PFSK-1 (cell line): ENCODE results near the gene RNF183.

ENCODE experiments used
- FOXP2 ChIP-seq: optimal IDR thresholded peaks from 2 replicates; pipeline ENCODE3; 2011; ENCODE audit warnings: borderline replicate concordance, control low read depth, inconsistent platforms; ENCODE audit not compliant: insufficient read depth; ENCODE audit errors: extremely low read length, extremely low read depth
- POLR2AphosphoS5 ChIP-seq: IDR thresholded peaks from 2 replicates; pipeline ENCODE4 v1.6.1; 2012; ENCODE audit warnings: low read depth, mild to moderate bottlenecking, control low read depth, low read length, moderate library complexity
- REST ChIP-seq, 2 experiments: IDR thresholded peaks; 2 replicates each; pipeline versions ENCODE4 v1.6.1 to v1.8.0; 2011 to 2012; ENCODE audit warnings: low read depth in 2 of 2, low read length in 2 of 2, control low read depth in 1 of 2, inconsistent platforms in 1 of 2, mild to moderate bottlenecking in 1 of 2, moderate library complexity in 1 of 2; ENCODE audit not compliant: insufficient read depth in 1 of 2
- SIN3A ChIP-seq: IDR thresholded peaks from 2 replicates; pipeline ENCODE4 v1.6.1; 2012; ENCODE audit warnings: mild to moderate bottlenecking, low read length, moderate library complexity, borderline replicate concordance; ENCODE audit not compliant: insufficient read depth
- TAF1 ChIP-seq: IDR thresholded peaks from 2 replicates; pipeline ENCODE4 v1.6.1; 2012; ENCODE audit warnings: low read length, control low read depth, borderline replicate concordance; ENCODE audit not compliant: insufficient read depth

DNA sequence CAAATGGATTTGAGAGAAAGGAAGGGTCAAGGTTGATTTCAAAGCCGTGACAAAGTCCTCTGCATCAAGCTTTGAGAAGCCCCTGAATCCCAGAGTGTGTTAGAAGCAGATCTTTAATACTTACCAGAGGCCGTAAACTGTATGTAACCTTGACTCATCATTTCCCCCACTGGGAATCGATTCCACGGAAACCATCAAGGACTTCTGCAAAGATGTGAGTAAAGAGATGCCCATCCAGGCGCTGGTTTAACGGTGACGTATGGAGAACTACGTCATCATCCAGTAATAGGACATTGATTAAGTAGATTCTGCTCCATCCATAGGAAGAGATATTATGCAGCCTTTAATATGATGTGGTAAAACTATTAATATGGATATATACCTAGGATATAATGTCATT lies 1.6 kb downstream of the RNF183 start:
- TF ChIP-seq POLR2AphosphoS5 = no peak
- TF ChIP-seq REST (IDR thresholded peaks at IDR 0.05; ENCODE audit: insufficient read depth in 1 of 2, low read depth in 2 of 2, low read length in 2 of 2) = no peak
- TF ChIP-seq TAF1 = no peak
- TF ChIP-seq SIN3A = no peak
- no peak for TF ChIP-seq FOXP2
